Hematopoietic multipotent progenitor cell treated with erythropoietin and hydrocortisone succinate and interleukin-3 and kit ligand, for 4 days (in vitro differentiated cells): ENCODE results near the gene ZNF467.
A peak's percentile ranks its signal among the peaks of the same experiment; 100 is the strongest.

ENCODE experiments used
- DNase-seq: peaks from one replicate; pipeline ENCODE4 v3.0.0-alpha.2; 2015

ZNF467 gene

GRCh38 chr7:149769915-149770314, 3.5 kb downstream of the ZNF467 start:
- DNase-seq, result no peak

- no peak for DNase-seq
Measured at GRCh38 chr7:149768931-149769330, 4.5 kb downstream of the ZNF467 start.

- no peak for DNase-seq
Measured at GRCh38 chr7:149767068-149767467, 6.3 kb downstream of the ZNF467 start.

GRCh38 chr7:149766135-149766675, 7.2 kb downstream of the ZNF467 start:
- DNase-seq, result no peak

GRCh38 chr7:149765399-149766121, 7.8 kb downstream of the ZNF467 start:
- DNase-seq, result no peak

- no peak for DNase-seq
Measured at GRCh38 chr7:149764481-149765398, 8.6 kb downstream of the ZNF467 start.

- no peak for DNase-seq
Measured at GRCh38 chr7:149763563-149764240, 9.7 kb downstream of the ZNF467 start.

GRCh38 chr7:149762610-149763009, 10.8 kb downstream of the ZNF467 start:
- DNase-seq, result no peak

GRCh38 chr7:149762089-149762488, 11.3 kb downstream of the ZNF467 start:
- no peak for DNase-seq

- no peak for DNase-seq
Measured at GRCh38 chr7:149761307-149761706, 12.1 kb downstream of the ZNF467 start.

- DNase-seq, result no peak
Measured at GRCh38 chr7:149760538-149760937, 12.8 kb downstream of the ZNF467 start.

- DNase-seq, result no peak
Measured at GRCh38 chr7:149759093-149759860, 14.1 kb downstream of the ZNF467 start.

GRCh38 chr7:149753375-149754233, 19.8 kb downstream of the ZNF467 start:
- DNase-seq, result no peak

- DNase-seq, result no peak
Measured at GRCh38 chr7:149752646-149753045, 20.7 kb downstream of the ZNF467 start.

GRCh38 chr7:149751043-149751775, 22.2 kb downstream of the ZNF467 start:
- DNase-seq, result no peak

- no peak for DNase-seq
Measured at GRCh38 chr7:149750122-149750845, 23.1 kb downstream of the ZNF467 start.

- DNase-seq, result no peak
Measured at GRCh38 chr7:149748076-149748874, 25.1 kb downstream of the ZNF467 start.

- DNase-seq, result peak; percentile 38
Measured at GRCh38 chr7:149743476-149744255, 29.7 kb downstream of the ZNF467 start.
